DOHH2 (cell line): ENCODE results near the gene KIAA0513.

ENCODE experiments used
- H3F3A ChIP-seq: fragments of 200-600 bp; sonication (generic), shearing (Covaris generic); 2 replicates; pipeline ENCODE4 v1.6.0; 2016; ENCODE audit warnings: antibody characterized with exemption, mild to moderate bottlenecking; ENCODE audit not compliant: control insufficient read depth, insufficient read depth
- H3K27ac ChIP-seq: fragments of 200-600 bp; sonication (generic); 2 replicates; pipeline ENCODE4 v1.5.1; 2014; ENCODE audit warnings: low read depth, mild to moderate bottlenecking, low read length, moderate library complexity
- H3K27me3 ChIP-seq: fragments of 200-600 bp; sonication (generic); 2 replicates; pipeline ENCODE4 v1.6.1; 2014; ENCODE audit warnings: mild to moderate bottlenecking, low read length, mixed read lengths; ENCODE audit not compliant: control insufficient read depth
- H3K36me3 ChIP-seq: fragments of 200-600 bp; sonication (generic); 2 replicates; pipeline ENCODE4 v1.6.1; 2014; ENCODE audit warnings: mild to moderate bottlenecking, low read length, moderate library complexity, mixed read lengths; ENCODE audit not compliant: control insufficient read depth
- H3K4me1 ChIP-seq: fragments of 200-600 bp; sonication (generic); 2 replicates; pipeline ENCODE4 v1.6.1; 2014; ENCODE audit warnings: mild to moderate bottlenecking, low read length, mixed read lengths; ENCODE audit not compliant: control insufficient read depth
- H3K4me2 ChIP-seq: fragments of 200-600 bp; sonication (generic); 2 replicates; pipeline ENCODE4 v1.6.0; 2014; ENCODE audit warnings: mild to moderate bottlenecking, low read length, moderate library complexity
- H3K4me3 ChIP-seq: fragments of 200-600 bp; sonication (generic); 2 replicates; pipeline ENCODE4 v1.5.1; 2014; ENCODE audit warnings: mild to moderate bottlenecking, low read length, mixed read lengths
- H3K79me2 ChIP-seq: fragments of 200-600 bp; sonication (generic); 2 replicates; pipeline ENCODE4 v1.6.1; 2014; ENCODE audit warnings: mild to moderate bottlenecking, low read length, mixed read lengths; ENCODE audit not compliant: control insufficient read depth
- H3K9me2 ChIP-seq: fragments of 200-600 bp; sonication (generic); replicated peaks from 2 replicates; pipeline ENCODE4 v1.6.1; 2014; ENCODE audit warnings: mild to moderate bottlenecking, low read length, mixed read lengths; ENCODE audit not compliant: control insufficient read depth
- H3K9me3 ChIP-seq: fragments of 200-600 bp; sonication (generic); 2 replicates; pipeline ENCODE4 v1.6.1; 2014; ENCODE audit warnings: antibody characterized with exemption, low read length, mixed read lengths; ENCODE audit not compliant: control insufficient read depth, insufficient read depth
- H4K20me1 ChIP-seq: fragments of 200-600 bp; sonication (generic); 2 replicates; pipeline ENCODE4 v1.6.0; 2014; ENCODE audit warnings: low read depth, mild to moderate bottlenecking, antibody characterized with exemption, low read length, moderate library complexity; ENCODE audit not compliant: control insufficient read depth, insufficient read depth
- CTCF ChIP-seq: fragments of 200-600 bp; sonication (generic); IDR thresholded peaks from one replicate; pipeline ENCODE4 v1.5.1; 2014; ENCODE audit warnings: antibody characterized with exemption, mild to moderate bottlenecking, low read depth, low read length; ENCODE audit not compliant: poor library complexity, severe bottlenecking
- EZH2phosphoT487 ChIP-seq: fragments of 200-600 bp; sonication (generic); IDR thresholded peaks from 2 replicates; pipeline ENCODE4 v1.6.1; 2017; ENCODE audit warnings: borderline replicate concordance, mild to moderate bottlenecking, antibody characterized with exemption, low read length, moderate library complexity, mixed read lengths

KIAA0513 gene

DNA sequence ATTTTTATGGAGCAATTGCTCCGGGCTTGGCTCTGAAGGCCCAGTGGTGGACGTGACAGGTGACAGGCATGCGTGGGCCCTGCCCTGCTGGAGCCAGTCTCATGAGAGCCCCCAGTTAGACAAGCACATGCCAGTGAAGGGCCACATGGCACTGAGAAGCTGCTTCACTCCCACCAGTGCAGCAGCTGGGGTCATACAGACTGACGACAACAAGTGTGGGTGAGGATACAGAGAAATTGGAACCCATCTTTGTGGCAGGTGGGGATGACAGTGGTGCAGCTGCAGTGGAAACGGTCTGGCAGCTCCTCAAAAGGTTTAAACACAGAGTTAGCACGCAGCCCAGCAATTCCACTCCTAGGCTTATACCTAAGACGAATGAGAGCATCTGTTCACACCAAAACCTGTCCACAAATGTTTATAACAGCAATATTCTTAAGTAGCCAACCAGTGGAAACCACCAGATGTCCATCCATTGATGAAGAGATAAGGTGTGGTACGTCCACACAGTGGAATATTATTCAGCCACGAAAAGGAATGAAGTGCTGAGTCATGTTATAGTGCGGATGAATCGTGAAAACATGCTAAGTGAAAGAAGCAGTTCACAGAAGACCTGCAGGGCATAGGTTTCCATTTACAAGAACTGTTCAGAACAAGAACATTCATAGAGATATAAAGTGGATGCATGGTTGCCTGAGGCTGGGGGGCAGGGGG, 97.2 kb downstream of the KIAA0513 start:
- H3F3A ChIP-seq = no peaks in the 10 kb centered on the region
- no peaks in the 10 kb centered on the region for H3K27me3 ChIP-seq
- TF ChIP-seq EZH2phosphoT487 = no peak
- no peak for TF ChIP-seq CTCF
- no peaks in the 10 kb centered on the region for H4K20me1 ChIP-seq
- H3K79me2 ChIP-seq = no peaks in the 10 kb centered on the region
- no peaks in the 10 kb centered on the region for H3K36me3 ChIP-seq
- H3K27ac ChIP-seq = no peak overlapping the region
- no peak overlapping the region for H3K4me3 ChIP-seq
- no peaks in the 10 kb centered on the region for H3K4me1 ChIP-seq
- no peaks in the 10 kb centered on the region for H3K9me2 ChIP-seq
- no peak overlapping the region for H3K4me2 ChIP-seq
- no peaks in the 10 kb centered on the region for H3K9me3 ChIP-seq

- Histone ChIP-seq H4K20me1 (no peaks in the 10 kb centered on the region), H3K4me2 (no peak overlapping the region), H3K36me3 (no peaks in the 10 kb centered on the region), H3K79me2 (no peaks in the 10 kb centered on the region), H3K9me2 (no peaks in the 10 kb centered on the region), H3K4me1 (no peaks in the 10 kb centered on the region), H3K27ac (no peak overlapping the region), H3K9me3 (no peaks in the 10 kb centered on the region), H3F3A (no peaks in the 10 kb centered on the region), H3K4me3 (no peak overlapping the region), H3K27me3 (no peaks in the 10 kb centered on the region)
- TF ChIP-seq EZH2phosphoT487 (no peak), CTCF (no peak)
Measured at GRCh38 chr16:85125570-85126393, 98.2 kb downstream of the KIAA0513 start.

- H4K20me1 ChIP-seq = no peaks in the 10 kb centered on the region
- H3K9me2 ChIP-seq = no peaks in the 10 kb centered on the region
- no peaks in the 10 kb centered on the region for H3K79me2 ChIP-seq
- no peaks in the 10 kb centered on the region for H3K27me3 ChIP-seq
- H3K4me1 ChIP-seq = no peaks in the 10 kb centered on the region
- TF ChIP-seq CTCF = no peak
- no peak for TF ChIP-seq EZH2phosphoT487
- H3K27ac ChIP-seq = no peak overlapping the region
- no peak overlapping the region for H3K4me2 ChIP-seq
- no peaks in the 10 kb centered on the region for H3K36me3 ChIP-seq
- H3F3A ChIP-seq = no peaks in the 10 kb centered on the region
- no peak overlapping the region for H3K4me3 ChIP-seq
- H3K9me3 ChIP-seq = no peaks in the 10 kb centered on the region
Measured at GRCh38 chr16:85126394-85126704, 98.8 kb downstream of the KIAA0513 start.
